Ishikawa (cell line): ENCODE results near the gene HOXA6.

ENCODE experiments used
- CEBPB ChIP-seq: IDR thresholded peaks from 2 replicates; pipeline ENCODE4 v1.6.1; 2012
- CREB1 ChIP-seq: IDR thresholded peaks from 2 replicates; pipeline ENCODE4 v1.6.1; 2012; ENCODE audit warnings: low read depth
- EGR1 ChIP-seq: IDR thresholded peaks from 2 replicates; pipeline ENCODE4 v1.6.1; 2012
- EP300 ChIP-seq: IDR thresholded peaks from 2 replicates; pipeline ENCODE4 v1.6.1; 2012; ENCODE audit warnings: borderline replicate concordance
- FOXM1 ChIP-seq: IDR thresholded peaks from 2 replicates; pipeline ENCODE4 v1.6.1; 2012; ENCODE audit warnings: low read depth, borderline replicate concordance
- MAX ChIP-seq: IDR thresholded peaks from 2 replicates; pipeline ENCODE4 v1.6.1; 2012
- NFIC ChIP-seq: IDR thresholded peaks from 2 replicates; pipeline ENCODE4 v1.6.1; 2012
- RAD21 ChIP-seq: IDR thresholded peaks from 2 replicates; pipeline ENCODE4 v1.6.1; 2012; ENCODE audit warnings: low read depth
- REST ChIP-seq: IDR thresholded peaks from 2 replicates; pipeline ENCODE4 v1.6.1; 2012; ENCODE audit warnings: low read depth, mild to moderate bottlenecking
- TAF1 ChIP-seq: IDR thresholded peaks from 2 replicates; pipeline ENCODE4 v1.6.1; 2012; ENCODE audit warnings: low read depth, mild to moderate bottlenecking
- TCF12 ChIP-seq: IDR thresholded peaks from 2 replicates; pipeline ENCODE4 v1.6.1; 2012; ENCODE audit warnings: low read depth
- TEAD4 ChIP-seq: IDR thresholded peaks from 2 replicates; pipeline ENCODE4 v1.6.1; 2012
- USF1 ChIP-seq: IDR thresholded peaks from 2 replicates; pipeline ENCODE4 v1.6.1; 2012
- YY1 ChIP-seq: IDR thresholded peaks from 2 replicates; pipeline ENCODE4 v1.6.1; 2012; ENCODE audit warnings: low read depth
- ZBTB7A ChIP-seq: IDR thresholded peaks from 2 replicates; pipeline ENCODE4 v1.6.1; 2012; ENCODE audit warnings: low read depth

The HOXA6 gene

GRCh38 chr7:27172823-27173510, 25.4 kb upstream of the HOXA6 start:
- no peak for TF ChIP-seq REST
- no peak for TF ChIP-seq CREB1
- no peak for TF ChIP-seq RAD21
- no peak for TF ChIP-seq ZBTB7A
- TF ChIP-seq NFIC, result no peak
- no peak for TF ChIP-seq CEBPB
- TF ChIP-seq EGR1, result peak; percentile 26; the same call in 1 of the 2 replicates
- TF ChIP-seq TEAD4, result no peak
- 0 out of 2 replicates have a peak, but pooled peaks have one; percentile 4 for TF ChIP-seq MAX

- TF ChIP-seq TAF1, result no peak
- TF ChIP-seq CREB1, result no peak
- no peak for TF ChIP-seq REST
- TF ChIP-seq USF1, result no peak
- no peak for TF ChIP-seq EP300
- no peak for TF ChIP-seq CEBPB
- no peak for TF ChIP-seq YY1
- no peak for TF ChIP-seq TEAD4
- TF ChIP-seq FOXM1, result no peak
- TF ChIP-seq ZBTB7A, result no peak
- no peak for TF ChIP-seq RAD21
- no peak for TF ChIP-seq TCF12
- TF ChIP-seq NFIC, result no peak
- no peak for TF ChIP-seq MAX
- no peak for TF ChIP-seq EGR1
Measured at GRCh38 chr7:27172315-27172774, 24.8 kb upstream of the HOXA6 start.

- TF ChIP-seq CEBPB (no peak), USF1 (no peak), ZBTB7A (no peak), RAD21 (no peak), TEAD4 (no peak), MAX (no peak; the same call in 1 of the 2 replicates), FOXM1 (no peak), TAF1 (no peak), EGR1 (no peak), TCF12 (no peak), EP300 (no peak), REST (no peak), YY1 (no peak), NFIC (no peak), CREB1 (no peak)
Measured at GRCh38 chr7:27171637-27172314, 24.2 kb upstream of the HOXA6 start.

- TF ChIP-seq USF1 (no peak), EGR1 (no peak), RAD21 (no peak), YY1 (no peak), REST (no peak), TAF1 (no peak), CEBPB (no peak), FOXM1 (no peak)
Measured at GRCh38 chr7:27171325-27171636, 23.7 kb upstream of the HOXA6 start.
